BLaER1 treated with 17β-estradiol and CSF1 and Interleukin-3, amounts not matched to agents 10 nM and 100 nM (cell line): ENCODE data around the gene FNDC11.

Source experiments
- H3K27ac ChIP-seq, 11 experiments: shearing (Covaris generic); formaldehyde crosslinking; 2 replicates each; pipeline ENCODE4 v1.8.1; 2022
- H3K27me3 ChIP-seq, 11 experiments: shearing (Covaris generic); formaldehyde crosslinking; 2 replicates each; pipeline ENCODE4 v1.8.1; 2022
- H3K36me3 ChIP-seq, 11 experiments: shearing (Covaris generic); formaldehyde crosslinking; 2 replicates each; pipeline ENCODE4 v1.8.1; 2022
- H3K4me1 ChIP-seq, 10 experiments: shearing (Covaris generic); formaldehyde crosslinking; 2 replicates each; pipeline ENCODE4 v1.8.1; 2022
- H3K4me2 ChIP-seq, 11 experiments: shearing (Covaris generic); formaldehyde crosslinking; 2 replicates each; pipeline ENCODE4 v1.8.1; 2022
- H3K4me3 ChIP-seq, 10 experiments: shearing (Covaris generic); formaldehyde crosslinking; 2 replicates each; pipeline ENCODE4 v1.8.1; 2022
- H3K9ac ChIP-seq, 11 experiments: shearing (Covaris generic); formaldehyde crosslinking; 2 replicates each; pipeline ENCODE4 v1.8.1; 2022
- H3K9me3 ChIP-seq, 11 experiments: shearing (Covaris generic); formaldehyde crosslinking; replicated peaks in 1 of 11; 2 replicates each; pipeline ENCODE4 v1.8.1; 2022
- H4K20me1 ChIP-seq, 11 experiments: shearing (Covaris generic); formaldehyde crosslinking; 2 replicates each; pipeline ENCODE4 v1.8.1; 2022
- Cebpa-rat ChIP-seq, 11 experiments: shearing (Covaris generic); IDR thresholded peaks; 2 replicates each; pipeline ENCODE4 v1.8.1; 2022

FNDC11 gene

DNA sequence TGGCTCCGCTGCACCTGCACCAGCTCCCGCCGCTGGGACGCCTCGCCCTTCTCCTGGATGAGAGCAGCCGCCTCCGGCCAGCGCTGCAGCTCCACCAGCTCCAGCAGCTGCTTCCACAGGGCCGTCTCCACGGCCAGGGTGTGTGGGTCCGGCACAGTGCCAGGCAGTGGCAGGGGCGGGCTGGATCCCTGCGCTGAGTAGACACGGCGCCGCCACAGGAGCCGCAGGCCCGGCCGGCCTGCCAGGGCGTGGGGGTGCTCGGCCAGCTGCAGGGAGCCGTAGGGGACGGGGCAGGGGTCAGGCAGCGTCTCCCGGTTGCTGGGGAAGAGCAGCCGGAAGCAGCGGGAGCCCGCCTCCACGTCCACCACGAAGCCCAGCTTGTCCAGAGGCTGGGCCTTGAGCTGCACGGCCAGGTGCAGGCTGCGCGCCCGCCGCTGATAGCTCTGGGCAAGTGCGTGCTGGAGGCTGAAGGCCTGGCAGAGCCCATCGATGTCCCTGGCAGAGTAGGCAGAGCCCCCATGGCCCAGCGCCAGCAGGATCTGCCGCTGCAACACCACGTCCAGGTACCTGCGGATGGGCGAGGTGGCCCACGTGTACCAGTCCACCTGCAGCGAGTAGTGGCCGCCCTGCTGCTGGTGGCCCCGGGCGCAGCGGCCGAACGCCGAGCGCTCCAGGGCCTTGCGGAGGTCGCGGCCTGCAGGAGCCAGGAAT, 9.4 kb downstream of the FNDC11 start:
- H3K27me3 ChIP-seq, result peaks cover 75 to 87% (median 82%) of the 10 kb centered on the region in 11 experiments
- H4K20me1 ChIP-seq, result peaks cover 74 to 88% (median 80%) of the 10 kb centered on the region in 11 experiments
- peak overlapping the region; percentile 33 to 99 (median 95); a peak in 20 of 22 replicates for H3K4me2 ChIP-seq
- 0 out of 20 replicates have a peak overlapping the region, but pooled peaks of 2 of the 10 experiments have one; percentile 28 to 43 for H3K4me3 ChIP-seq
- no peak overlapping the region for H3K27ac ChIP-seq
- no peak for TF ChIP-seq Cebpa-rat (IDR thresholded peaks at IDR 0.05)
- H3K4me1 ChIP-seq, result peaks cover 29 to 56% (median 49%) of the 10 kb centered on the region in 10 experiments
- no peak overlapping the region for H3K9ac ChIP-seq
- H3K36me3 ChIP-seq, result peaks cover 0 to 19% (median 0%) of the 10 kb centered on the region in 11 experiments; a peak in 2 of 22 replicates
- H3K9me3 ChIP-seq, result no peaks in the 10 kb centered on the region

DNA sequence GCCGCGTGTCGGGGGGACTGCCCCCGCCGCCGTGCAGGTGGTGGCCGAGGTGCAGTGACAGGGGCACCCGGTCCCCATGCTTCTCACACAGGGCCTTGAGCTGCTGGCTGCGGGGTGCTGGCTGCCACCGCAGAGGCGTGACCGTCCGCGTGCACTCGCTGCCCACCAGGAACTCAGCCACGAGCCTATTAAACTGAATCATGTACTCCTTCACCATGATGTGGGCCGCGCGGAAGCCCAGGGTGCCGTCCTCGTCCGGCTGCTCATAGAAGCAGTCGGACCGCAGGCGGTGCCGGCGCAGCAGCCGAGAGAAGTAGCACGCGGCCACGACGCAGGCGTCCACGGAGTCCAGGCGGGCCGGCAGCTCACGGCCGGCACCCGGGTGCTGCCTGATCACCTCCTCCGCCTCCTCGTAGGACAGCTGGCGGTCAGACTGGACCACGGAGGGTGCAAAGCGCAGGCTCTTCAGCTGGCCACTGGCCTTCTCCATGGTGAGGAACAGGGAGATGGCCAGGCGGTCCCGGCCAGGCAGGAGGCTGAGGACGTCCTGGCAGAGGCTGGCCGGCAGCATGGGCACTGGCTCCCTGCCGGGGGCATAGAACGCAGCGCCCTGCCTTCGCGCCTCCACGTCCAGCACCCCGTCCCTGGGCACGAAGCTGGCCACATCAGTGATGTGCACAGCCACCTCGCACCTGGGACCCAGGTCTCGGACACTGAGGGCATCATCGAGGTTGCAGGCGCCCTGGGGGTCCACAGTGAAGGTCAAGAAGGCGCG, 10.3 kb downstream of the FNDC11 start:
- peaks cover 83 to 96% (median 89%) of the 10 kb centered on the region in 11 experiments for H4K20me1 ChIP-seq
- peaks cover 0 to 19% (median 0%) of the 10 kb centered on the region in 11 experiments; a peak in 2 of 22 replicates for H3K36me3 ChIP-seq
- no peak overlapping the region for H3K4me3 ChIP-seq
- H3K9ac ChIP-seq, result no peak overlapping the region
- peaks cover 84 to 90% (median 90%) of the 10 kb centered on the region in 11 experiments for H3K27me3 ChIP-seq
- no peak for TF ChIP-seq Cebpa-rat (IDR thresholded peaks at IDR 0.05)
- H3K27ac ChIP-seq, result no peak overlapping the region
- peak overlapping the region in 5 of 11 experiments; percentile 95 to 99 (median 96); a peak in 7 of 22 replicates for H3K4me2 ChIP-seq
- H3K9me3 ChIP-seq, result no peaks in the 10 kb centered on the region
- peaks cover 38 to 65% (median 57%) of the 10 kb centered on the region in 10 experiments for H3K4me1 ChIP-seq

DNA sequence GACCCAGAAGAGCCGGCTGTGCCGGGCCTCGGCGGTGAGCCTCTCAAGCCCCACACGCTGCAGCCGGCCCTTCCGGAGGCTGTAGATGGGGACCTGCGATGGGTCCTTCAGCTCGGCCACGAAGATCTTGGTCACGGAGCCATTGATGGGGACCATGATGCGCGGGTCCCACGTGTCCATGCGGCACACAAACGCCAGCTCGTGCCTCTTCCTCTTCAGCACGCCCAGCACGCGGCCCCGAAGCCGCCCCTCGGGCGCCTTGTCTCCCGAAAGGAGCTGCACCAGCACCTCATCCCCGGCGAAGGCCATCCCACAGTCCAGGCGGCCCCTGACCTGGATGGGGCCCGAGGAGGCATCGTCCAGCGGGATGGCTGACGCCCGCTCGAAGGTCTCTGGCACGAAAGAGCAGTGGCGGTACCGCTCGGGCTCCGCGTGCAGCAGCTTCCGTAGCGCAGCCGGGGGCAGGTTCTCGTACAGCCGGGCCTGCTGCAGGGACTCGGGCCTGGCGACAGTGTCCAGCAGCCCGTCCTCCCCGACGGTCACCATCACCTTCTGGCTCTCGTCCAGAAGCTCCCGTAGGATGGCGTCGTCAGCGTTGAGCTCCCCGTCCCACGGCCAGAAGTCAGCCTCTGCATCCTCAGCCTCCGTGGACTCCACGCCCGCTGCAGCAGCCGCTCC, 11.2 kb downstream of the FNDC11 start:
- Histone ChIP-seq H3K36me3 (peaks cover 0 to 19% (median 0%) of the 10 kb centered on the region in 11 experiments; a peak in 2 of 22 replicates), H3K27me3 (peaks cover 93 to 99% (median 97%) of the 10 kb centered on the region in 11 experiments), H4K20me1 (peaks cover 92 to 100% (median 97%) of the 10 kb centered on the region in 11 experiments), H3K27ac (no peak overlapping the region), H3K9ac (no peak overlapping the region), H3K4me1 (peaks cover 47 to 74% (median 67%) of the 10 kb centered on the region in 10 experiments), H3K9me3 (no peaks in the 10 kb centered on the region), H3K4me2 (no peak overlapping the region), H3K4me3 (no peak overlapping the region)
- TF ChIP-seq Cebpa-rat (IDR thresholded peaks at IDR 0.05), result no peak

DNA sequence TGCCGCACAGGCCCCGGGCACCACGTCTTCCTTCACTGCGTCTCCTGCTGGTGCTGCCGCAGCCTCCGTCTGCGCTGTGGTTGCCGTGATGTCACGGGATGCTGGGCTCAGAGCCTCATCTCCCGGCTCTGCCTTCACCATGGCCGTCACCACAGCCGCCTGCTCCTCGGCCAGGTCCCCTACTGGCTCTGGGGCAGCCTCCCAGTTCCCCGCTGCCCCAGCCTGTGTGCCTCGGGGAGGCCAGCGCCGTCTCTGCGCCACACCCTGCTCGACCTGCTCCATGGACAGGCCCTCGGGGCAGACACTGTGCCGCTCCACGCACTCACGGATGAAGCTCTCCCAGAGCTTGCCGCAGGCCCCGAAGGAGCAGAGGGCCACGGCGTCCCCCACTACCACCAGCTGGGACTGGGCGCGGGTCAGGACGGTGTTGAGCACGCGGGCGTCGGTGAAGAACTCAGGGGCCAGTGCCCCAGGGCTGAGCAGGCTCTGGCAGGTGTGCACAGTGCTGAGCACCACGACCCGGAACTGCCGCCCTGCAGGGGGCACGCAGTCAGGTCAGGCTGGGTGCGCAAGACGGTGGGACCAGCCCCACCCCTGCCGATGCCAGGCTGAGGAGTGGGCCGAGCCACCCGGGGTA, 11.9 kb downstream of the FNDC11 start:
- Histone ChIP-seq H3K9me3 (no peaks in the 10 kb centered on the region), H3K36me3 (peaks cover 0 to 19% (median 0%) of the 10 kb centered on the region in 11 experiments; a peak in 2 of 22 replicates), H3K27ac (no peak overlapping the region), H3K4me3 (no peak overlapping the region), H3K27me3 (peaks cover 94 to 99% (median 97%) of the 10 kb centered on the region in 11 experiments), H4K20me1 (peaks cover 97 to 100% (median 100%) of the 10 kb centered on the region in 11 experiments), H3K4me2 (no peak overlapping the region), H3K4me1 (peaks cover 48 to 79% (median 71%) of the 10 kb centered on the region in 10 experiments), H3K9ac (no peak overlapping the region)
- TF ChIP-seq Cebpa-rat (IDR thresholded peaks at IDR 0.05), result no peak

DNA sequence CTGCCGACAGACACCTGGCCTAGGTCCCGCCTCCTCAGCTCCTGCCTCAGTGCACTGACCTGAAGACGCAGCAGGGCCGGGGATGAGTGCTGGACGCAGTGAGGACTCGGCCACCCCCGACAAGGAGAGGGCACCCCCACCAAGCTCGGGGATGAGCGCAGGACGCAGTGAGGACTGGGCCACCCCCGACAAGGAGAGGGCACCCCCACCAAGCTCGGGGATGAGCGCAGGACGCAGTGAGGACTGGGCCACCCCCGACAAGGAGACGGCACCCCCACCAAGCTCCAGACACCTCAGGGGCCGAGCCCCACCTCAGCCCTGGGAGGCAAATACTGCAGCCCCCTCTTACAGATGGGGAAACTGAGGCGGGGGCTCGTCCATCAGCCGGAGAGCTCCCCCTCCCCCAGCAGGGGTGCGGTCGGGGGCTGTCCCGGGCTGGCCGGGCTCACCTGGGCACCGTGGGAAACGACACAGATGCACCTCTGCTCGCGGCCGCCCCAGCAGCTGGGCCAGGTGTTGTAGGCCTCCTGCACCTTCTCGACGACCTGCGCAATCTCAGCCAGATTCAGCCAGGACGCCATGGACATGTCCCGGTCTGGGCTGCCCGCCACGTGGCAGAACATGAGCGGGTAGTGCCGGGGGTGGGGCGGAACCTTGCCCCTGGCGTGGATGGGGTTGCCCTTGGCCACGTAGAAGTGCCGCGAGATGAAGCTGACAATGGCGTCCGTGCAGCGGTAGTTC, 12.6 kb downstream of the FNDC11 start:
- H4K20me1 ChIP-seq, result peaks cover 96 to 100% (median 100%) of the 10 kb centered on the region in 11 experiments

DNA sequence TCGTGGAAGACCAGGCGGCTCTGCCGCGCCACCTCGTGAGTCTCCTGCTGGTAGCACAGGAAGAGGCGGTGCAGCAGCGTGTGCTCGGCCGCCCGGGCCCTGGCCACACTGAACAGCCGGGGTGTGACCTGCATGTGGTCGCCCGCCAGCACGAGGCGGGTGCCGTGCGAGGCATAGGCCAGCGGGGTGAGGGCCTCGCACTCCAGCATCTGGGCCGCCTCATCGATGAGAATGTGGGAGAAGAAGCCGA, 13.1 kb downstream of the FNDC11 start:
- Histone ChIP-seq H3K4me3 (no peak overlapping the region), H3K27me3 (peaks cover 94 to 99% (median 97%) of the 10 kb centered on the region in 11 experiments), H3K9ac (no peak overlapping the region), H3K9me3 (no peaks in the 10 kb centered on the region), H3K4me1 (peaks cover 48 to 68% (median 59%) of the 10 kb centered on the region in 10 experiments), H3K27ac (peak overlapping the region in 2 of 11 experiments; percentile 22 to 30; a peak in 2 of 22 replicates), H3K4me2 (peak overlapping the region; percentile 92 to 100 (median 97)), H3K36me3 (peaks cover 0 to 16% (median 0%) of the 10 kb centered on the region in 11 experiments; a peak in 3 of 22 replicates), H4K20me1 (peaks cover 96 to 100% (median 100%) of the 10 kb centered on the region in 11 experiments)
- no peak for TF ChIP-seq Cebpa-rat (IDR thresholded peaks at IDR 0.05)

More for the DNA sequence above, 12.6 kb downstream of the FNDC11 start:
- H3K4me2 ChIP-seq, result peak overlapping the region; percentile 92 to 100 (median 97); a peak in 19 of 22 replicates
- no peak overlapping the region for H3K4me3 ChIP-seq
- no peaks in the 10 kb centered on the region for H3K9me3 ChIP-seq
- TF ChIP-seq Cebpa-rat (IDR thresholded peaks at IDR 0.05), result no peak
- peaks cover 94 to 99% (median 97%) of the 10 kb centered on the region in 11 experiments for H3K27me3 ChIP-seq
- no peak overlapping the region for H3K27ac ChIP-seq
- H3K36me3 ChIP-seq, result peaks cover 0 to 16% (median 0%) of the 10 kb centered on the region in 11 experiments; a peak in 2 of 22 replicates
- H3K9ac ChIP-seq, result no peak overlapping the region
- H3K4me1 ChIP-seq, result peaks cover 48 to 73% (median 64%) of the 10 kb centered on the region in 10 experiments

DNA sequence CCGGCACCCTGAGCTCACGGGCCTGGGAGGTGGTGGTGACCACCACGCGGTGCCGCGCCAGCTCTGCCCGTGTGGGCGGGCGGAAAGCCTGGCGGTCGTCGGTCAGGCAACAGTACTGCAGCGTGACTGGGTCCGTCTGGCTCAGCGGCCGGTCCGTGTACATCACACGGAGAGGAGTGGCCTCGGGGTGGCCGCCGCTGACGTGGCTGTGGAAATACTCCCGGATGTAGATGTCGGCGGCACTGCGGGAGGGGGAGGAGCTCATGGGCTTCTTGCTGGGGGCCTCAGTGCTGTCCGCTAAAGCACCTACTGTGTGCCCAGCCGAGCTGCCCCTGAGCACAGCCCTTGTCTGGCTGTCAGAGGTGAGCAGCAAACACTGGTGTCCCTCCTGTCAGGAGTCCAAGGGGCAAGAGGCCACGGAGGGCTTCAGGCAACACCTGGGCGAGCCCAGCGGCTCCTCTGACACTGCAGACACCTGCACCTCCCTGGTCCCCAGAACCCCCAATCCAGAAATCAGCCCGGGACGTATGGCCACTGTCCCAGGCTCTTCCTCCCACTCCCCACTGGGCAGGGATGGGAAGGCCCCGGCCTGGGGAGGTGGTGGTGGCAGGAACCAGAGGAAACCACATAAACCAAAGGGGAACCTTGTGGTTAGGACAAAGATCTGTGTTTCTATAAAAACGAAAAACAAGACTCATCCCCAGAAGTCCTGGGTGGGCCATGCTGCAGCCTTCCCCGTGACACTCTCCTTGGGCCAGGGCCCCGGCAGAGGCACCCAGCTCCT, 13.6 kb downstream of the FNDC11 start:
- Histone ChIP-seq H3K36me3 (peaks cover 0 to 19% (median 0%) of the 10 kb centered on the region in 11 experiments; a peak in 3 of 22 replicates), H3K27ac (peak overlapping the region in 6 of 11 experiments; percentile 3 to 50 (median 24); a peak in 8 of 22 replicates), H4K20me1 (peaks cover 96 to 100% (median 100%) of the 10 kb centered on the region in 11 experiments), H3K9ac (peak overlapping the region in 3 of 11 experiments; percentile 28 to 37 (median 29); a peak in 4 of 22 replicates), H3K27me3 (peaks cover 94 to 99% (median 97%) of the 10 kb centered on the region in 11 experiments), H3K4me1 (peaks cover 44 to 63% (median 54%) of the 10 kb centered on the region in 10 experiments), H3K4me2 (peak overlapping the region; percentile 92 to 100 (median 97)), H3K9me3 (no peaks in the 10 kb centered on the region), H3K4me3 (peak overlapping the region; percentile 16 to 55 (median 38); a peak in 17 of 20 replicates)
- TF ChIP-seq Cebpa-rat (IDR thresholded peaks at IDR 0.05), result no peak
